Limb (tissue), 2 donors: Measurements from ENCODE around the gene NENF.
A peak's percentile ranks its signal among the peaks of the same experiment; 100 is the strongest.

Experiments used
- DNase-seq, 2 donors: peaks; one replicate each; pipeline ENCODE4 v3.0.0-alpha.2; 2016; ENCODE audit errors: extremely low spot score in 2 of 2

The NENF gene

DNA sequence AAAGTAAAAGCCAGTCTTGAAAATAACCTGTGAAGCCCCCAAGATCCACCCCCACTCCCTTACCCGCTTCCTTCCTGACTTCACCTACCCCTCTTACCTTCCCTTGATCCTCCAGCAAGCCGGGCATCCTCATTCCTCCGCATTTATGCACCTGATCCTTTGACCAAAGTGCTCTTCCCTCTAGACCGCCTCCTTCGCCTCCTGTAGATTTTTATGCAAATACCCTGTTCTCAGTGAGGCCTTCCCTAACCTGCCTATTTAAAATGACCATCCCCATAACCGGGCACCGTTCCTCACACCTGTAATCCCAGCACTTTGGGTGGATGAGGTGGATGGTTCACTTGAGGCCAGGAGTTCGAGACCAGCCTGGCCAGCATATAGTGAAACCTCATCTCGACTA, 1.1 kb upstream of the NENF start:
- no peak for DNase-seq

- DNase-seq, result no peak
Observed at GRCh38 chr1:212432272-212432660, 454 bp upstream of the NENF start.

DNA sequence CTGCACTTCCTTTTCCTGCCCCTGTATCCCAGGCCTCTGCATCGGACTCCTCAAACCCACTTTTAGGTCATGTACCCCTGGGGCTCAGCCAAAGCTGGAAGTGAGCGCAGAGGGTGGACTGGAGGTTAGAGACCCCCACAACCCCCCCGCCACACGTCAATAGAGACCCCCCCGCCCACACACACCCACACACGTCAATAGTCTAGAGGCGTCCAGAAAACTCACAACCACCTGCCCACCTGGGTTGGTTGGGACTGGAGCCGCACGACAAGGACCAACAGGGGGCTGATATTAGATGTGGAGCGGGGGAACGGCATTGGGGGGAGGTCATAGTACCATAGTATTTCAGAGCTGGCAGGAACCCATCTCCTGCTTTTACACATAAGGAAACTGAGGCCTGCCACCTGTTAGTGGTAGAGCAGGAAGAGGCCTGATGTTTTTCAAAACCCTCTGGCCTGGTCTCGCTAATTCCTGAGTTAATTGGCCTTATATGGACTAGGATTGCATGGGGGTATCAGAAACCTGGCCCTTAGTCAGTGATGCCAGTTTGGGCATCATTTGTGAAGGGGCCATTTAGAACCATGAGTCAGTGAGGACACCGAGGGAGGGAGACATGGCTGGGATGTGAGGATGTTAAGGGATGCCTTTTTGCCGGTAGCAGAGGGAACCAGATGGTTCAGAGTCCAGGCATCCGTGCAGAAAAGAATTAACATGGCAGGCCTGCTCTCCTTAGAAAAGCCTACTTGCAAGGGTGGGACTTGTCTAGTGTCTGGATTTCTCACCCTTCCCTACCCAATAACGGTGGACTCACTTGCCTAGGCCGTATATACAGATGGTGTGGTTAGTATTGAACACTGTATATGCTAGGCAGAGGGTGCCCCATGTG, 1.1 kb downstream of the NENF start:
- DNase-seq, result no peak

- no peak for DNase-seq
Observed at GRCh38 chr1:212434992-212435391, 2.3 kb downstream of the NENF start.

GRCh38 chr1:212437179-212437798, 4.6 kb downstream of the NENF start:
- DNase-seq, result no peak

DNA sequence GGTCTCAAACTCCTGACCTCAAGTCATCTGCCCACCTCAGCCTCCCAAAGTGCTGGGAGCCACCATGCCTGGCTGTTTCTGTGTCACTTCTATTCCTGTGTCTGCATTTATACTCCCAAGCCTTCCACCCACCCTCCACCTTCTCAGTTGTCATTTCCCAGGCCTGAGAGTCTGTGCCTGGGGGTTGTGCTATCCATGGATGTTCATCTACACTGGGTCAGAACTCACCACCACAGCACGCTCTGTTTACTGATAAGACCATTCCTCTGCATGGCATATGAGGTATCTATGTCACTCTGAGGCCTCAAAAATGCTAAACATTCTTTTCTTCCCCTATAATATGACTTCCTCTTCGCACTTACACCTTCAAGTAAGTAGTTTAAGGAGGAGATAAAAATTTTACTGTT, 6.1 kb downstream of the NENF start:
- no peak for DNase-seq

DNA sequence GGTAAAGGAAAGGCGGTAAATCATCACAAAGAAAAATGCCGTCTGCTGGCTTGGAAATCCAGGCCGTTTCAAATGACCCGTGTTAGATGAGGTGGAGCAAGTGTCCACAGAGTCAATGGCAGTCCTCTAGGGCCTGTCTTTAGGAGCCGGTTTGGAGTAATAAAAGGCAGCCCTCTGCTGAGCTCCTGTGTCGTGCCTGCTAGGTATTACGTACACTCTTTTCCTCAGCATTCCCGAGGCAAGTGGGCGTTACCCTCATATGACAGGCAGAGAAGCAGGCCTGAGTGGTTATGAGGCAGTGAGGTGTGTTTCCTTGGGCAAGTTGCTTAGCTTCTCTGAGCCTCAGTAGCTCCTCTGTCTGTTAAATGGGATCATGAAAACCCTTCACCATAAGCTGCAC, 7.7 kb downstream of the NENF start:
- no peak for DNase-seq

- DNase-seq, result no peak
Observed at GRCh38 chr1:212442408-212442807, 9.7 kb downstream of the NENF start.

- no peak for DNase-seq
Observed at GRCh38 chr1:212446333-212446732, 13.6 kb downstream of the NENF start.

- no peak for DNase-seq
Observed at GRCh38 chr1:212447478-212447877, 14.8 kb downstream of the NENF start.

GRCh38 chr1:212450331-212450881, 17.7 kb downstream of the NENF start:
- peak; percentile 53 to 56 for DNase-seq

GRCh38 chr1:212451416-212452322, 18.9 kb downstream of the NENF start:
- DNase-seq, result no peak

DNA sequence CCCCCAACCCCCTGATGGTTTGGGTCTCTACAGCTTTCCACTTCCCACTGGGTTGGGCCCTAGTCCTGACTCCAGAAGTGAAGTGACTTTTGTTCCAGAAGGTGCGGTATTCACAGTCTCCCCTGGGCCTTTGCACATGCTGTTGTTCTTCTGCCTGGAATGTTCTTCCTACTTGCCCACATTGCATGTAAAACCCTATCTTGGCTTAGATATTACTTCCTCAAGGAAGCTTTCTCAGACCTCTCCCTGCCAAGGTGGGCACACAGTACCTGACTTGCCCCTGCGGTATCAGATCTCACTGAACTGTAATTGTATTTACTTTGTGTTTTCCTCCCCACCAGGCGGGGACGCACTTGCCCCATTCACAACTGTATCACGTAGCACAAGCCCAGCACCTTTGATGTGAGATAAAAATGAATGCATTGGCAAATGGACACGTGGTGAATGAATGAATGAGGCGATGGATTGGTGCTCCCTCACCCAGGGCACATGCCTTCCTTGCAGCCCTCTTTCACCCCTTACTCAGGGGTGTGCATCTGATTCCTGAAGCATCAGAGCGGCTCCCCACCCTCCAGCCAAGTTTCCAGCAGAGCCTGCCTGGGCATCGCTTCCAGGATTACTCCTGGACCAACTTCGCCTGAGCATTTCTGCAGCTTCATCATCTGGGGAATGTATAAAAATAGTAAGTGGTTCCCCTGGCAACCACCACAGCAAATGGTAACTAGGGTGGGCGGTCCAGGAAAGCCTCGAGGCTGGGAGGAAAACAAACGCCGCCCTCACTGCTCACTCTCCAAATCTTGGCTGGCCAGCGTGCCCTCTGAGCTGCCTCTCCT, 19.8 kb downstream of the NENF start:
- peak; percentile 70 to 90 for DNase-seq

GRCh38 chr1:212453156-212453857, 20.6 kb downstream of the NENF start:
- DNase-seq, result no peak

DNA sequence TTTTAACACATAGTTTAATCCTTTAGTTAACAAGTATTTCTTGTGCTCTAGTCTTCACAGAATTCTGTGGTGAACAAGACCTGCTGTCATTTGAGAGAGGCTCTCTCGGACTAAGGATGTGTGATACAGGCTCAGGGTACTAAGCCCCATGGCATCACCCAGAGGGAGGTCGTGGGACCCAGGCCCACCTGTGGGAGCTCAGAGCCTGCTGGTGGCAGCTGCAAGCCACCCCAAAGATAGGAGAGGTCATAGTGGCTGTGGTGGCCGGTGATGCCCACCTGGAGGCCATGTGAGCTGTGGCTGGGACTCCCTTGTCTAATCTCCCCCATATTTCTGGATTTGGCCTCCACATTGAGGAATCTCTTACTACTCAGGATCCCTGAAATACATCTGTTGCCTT, 22.0 kb downstream of the NENF start:
- no peak for DNase-seq

GRCh38 chr1:212455401-212455800, 22.7 kb downstream of the NENF start:
- DNase-seq, result no peak

- peak; percentile 77 to 92 for DNase-seq
Observed at GRCh38 chr1:212455803-212456528, 23.2 kb downstream of the NENF start.

DNA sequence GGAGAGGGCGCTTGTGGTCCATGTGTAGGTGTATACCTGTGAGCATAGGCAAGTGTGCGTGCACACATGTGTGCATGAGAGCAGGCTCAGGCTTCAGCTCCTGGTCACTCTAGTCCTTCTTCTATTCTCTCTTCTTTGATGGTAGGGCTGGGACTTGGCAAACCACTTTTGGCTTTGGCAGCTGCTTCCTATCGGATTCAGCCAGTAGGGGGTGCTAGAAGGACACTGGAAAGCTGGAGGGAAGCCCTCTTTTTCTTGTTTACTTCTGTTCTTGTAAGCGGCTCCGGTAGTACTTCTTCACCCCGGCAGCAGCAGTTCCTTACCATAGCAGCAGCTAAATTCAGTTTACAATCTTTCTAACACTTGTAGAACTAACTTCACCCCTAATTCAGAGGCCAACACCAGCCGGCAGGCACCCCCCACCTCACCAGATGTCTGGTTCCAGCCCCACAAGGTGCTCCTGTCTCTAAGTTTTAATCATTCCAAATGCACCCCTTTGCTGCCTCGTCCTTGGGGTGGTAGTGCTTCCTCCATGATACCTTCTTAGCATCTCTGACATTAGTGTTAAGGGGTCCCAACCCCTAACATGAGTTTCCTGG, 25.1 kb downstream of the NENF start:
- peak in 1 of 2 donors; percentile 57 for DNase-seq

DNA sequence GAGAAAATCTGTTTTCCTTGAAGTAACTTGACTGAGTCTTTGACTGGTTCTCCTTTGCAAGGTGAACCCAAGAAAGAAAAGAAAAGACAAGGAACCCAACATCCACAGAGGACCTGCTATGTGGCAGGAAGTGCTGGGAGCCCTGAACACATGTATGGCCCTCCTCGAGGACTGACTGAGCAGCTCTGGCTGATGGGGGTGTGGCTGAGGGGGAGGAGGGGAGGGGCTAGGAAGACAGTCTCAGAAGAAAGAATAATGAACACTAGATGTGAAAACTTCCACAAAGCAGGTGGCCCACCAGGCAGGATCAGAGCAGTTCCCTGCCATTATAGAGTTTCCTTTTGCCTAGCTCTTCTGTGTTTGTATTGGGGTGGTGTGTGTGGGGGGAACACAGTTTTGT, 26.1 kb downstream of the NENF start:
- DNase-seq, result no peak
